EH (cell line): ENCODE results near the gene RNF128.

Experiments
- DNase-seq: peaks from one replicate; pipeline ENCODE4 v3.0.0-alpha.2; 2015; ENCODE audit warnings: low read depth

The RNF128 gene

GRCh38 chrX:106726485-106727437 lies at the start of gene RNF128:
Gene RNF128, plus strand, starts transcription at chrX:106726701. Its CDS starts 213 bp downstream, at chrX:106726914.
- peak; percentile 25 for DNase-seq

GRCh38 chrX:106680716-106681115 lies 45.8 kb upstream of the RNF128 start:
- DNase-seq = no peak

- no peak for DNase-seq
Observed at GRCh38 chrX:106684207-106684606, 42.3 kb upstream of the RNF128 start.

GRCh38 chrX:106692425-106693065 lies 34.0 kb upstream of the RNF128 start:
- no peak for DNase-seq

GRCh38 chrX:106696502-106696901 lies 30.0 kb upstream of the RNF128 start:
- DNase-seq = no peak

- peak; percentile 32 for DNase-seq
Observed at GRCh38 chrX:106698693-106699092, 27.8 kb upstream of the RNF128 start.

GRCh38 chrX:106702636-106703035 lies 23.9 kb upstream of the RNF128 start:
- DNase-seq = no peak

GRCh38 chrX:106706466-106706865 lies 20.0 kb upstream of the RNF128 start:
- no peak for DNase-seq

GRCh38 chrX:106707771-106708454 lies 18.6 kb upstream of the RNF128 start:
- peak; percentile 90 for DNase-seq

GRCh38 chrX:106710771-106711170 lies 15.7 kb upstream of the RNF128 start:
- peak; percentile 52 for DNase-seq

- no peak for DNase-seq
Observed at GRCh38 chrX:106711375-106711774, 15.1 kb upstream of the RNF128 start.

- DNase-seq = no peak
Observed at GRCh38 chrX:106716004-106716403, 10.5 kb upstream of the RNF128 start.

GRCh38 chrX:106716463-106716862 lies 10.0 kb upstream of the RNF128 start:
- no peak for DNase-seq

GRCh38 chrX:106718709-106719108 lies 7.8 kb upstream of the RNF128 start:
- DNase-seq = no peak

- DNase-seq = peak; percentile 1
Observed at GRCh38 chrX:106725931-106726330, 570 bp upstream of the RNF128 start.

- no peak for DNase-seq
Observed at GRCh38 chrX:106728337-106728736, 1.8 kb downstream of the RNF128 start.

GRCh38 chrX:106730401-106730800 lies 3.9 kb downstream of the RNF128 start:
- no peak for DNase-seq

- DNase-seq = no peak
Observed at GRCh38 chrX:106731590-106731989, 5.1 kb downstream of the RNF128 start.

GRCh38 chrX:106734827-106735226 lies 8.3 kb downstream of the RNF128 start:
- DNase-seq = no peak

- DNase-seq = no peak
Observed at GRCh38 chrX:106740193-106740780, 13.8 kb downstream of the RNF128 start.

- DNase-seq = no peak
Observed at GRCh38 chrX:106742193-106742592, 15.7 kb downstream of the RNF128 start.

- no peak for DNase-seq
Observed at GRCh38 chrX:106742805-106743204, 16.3 kb downstream of the RNF128 start.
